ENCODE results near the gene P2RX3. TPM values are rescaled to one million over a fixed set of nuclear protein-coding genes. Genes with fewer than 3 reads are reported as not detected.

P2RX3 gene
- total and polyA plus RNA-seq, 10 donors = not detected

- Histone ChIP-seq H3K27me3 (replicated peaks in 1 of 7) (no peaks in the 10 kb centered on the region), H3K36me3 (no peaks in the 10 kb centered on the region), H3K9me3 (no peaks in the 10 kb centered on the region), H3K4me1 (no peaks in the 10 kb centered on the region), H3K27ac (no peak overlapping the region), H3K4me3 (no peak overlapping the region)
- no peak for TF ChIP-seq POLR2AphosphoS5 (IDR thresholded peaks at IDR 0.05)
- TF ChIP-seq POLR2A (IDR thresholded peaks at IDR 0.05) = no peak
- TF ChIP-seq CTCF (IDR thresholded peaks at IDR 0.05 in 8 of 11, conservative IDR thresholded peaks at IDR 0.05 in 3 of 11) = no peak
- intact Hi-C loops (cut with DNase I; ENCODE audit: low total_unique reads) = no loop called here
- WGBS, 5 donors = 31 to 80% (median 62%) methylated on average over 2 of the region's 2 CpGs
- DNase-seq = no peak
These were observed 53.4 kb downstream of the P2RX3 start for GRCh38 chr11:57391539-57391938.

- Histone ChIP-seq H3K27me3 (replicated peaks in 1 of 7) (no peaks in the 10 kb centered on the region), H3K9me3 (no peaks in the 10 kb centered on the region), H3K36me3 (no peaks in the 10 kb centered on the region), H3K4me3 (no peak overlapping the region), H3K4me1 (no peaks in the 10 kb centered on the region), H3K27ac (no peak overlapping the region)
- 82 to 94% (median 87%) methylated on average over 8 of the region's 8 CpGs for WGBS, 5 donors
- no peak for TF ChIP-seq POLR2A (IDR thresholded peaks at IDR 0.05)
- TF ChIP-seq CTCF (IDR thresholded peaks at IDR 0.05 in 8 of 11, conservative IDR thresholded peaks at IDR 0.05 in 3 of 11) = no peak
- no peak for DNase-seq
- intact Hi-C loops (cut with DNase I; ENCODE audit: low total_unique reads) = no loop called here
These were observed 54.1 kb downstream of the P2RX3 start for GRCh38 chr11:57392066-57392762.

DNA sequence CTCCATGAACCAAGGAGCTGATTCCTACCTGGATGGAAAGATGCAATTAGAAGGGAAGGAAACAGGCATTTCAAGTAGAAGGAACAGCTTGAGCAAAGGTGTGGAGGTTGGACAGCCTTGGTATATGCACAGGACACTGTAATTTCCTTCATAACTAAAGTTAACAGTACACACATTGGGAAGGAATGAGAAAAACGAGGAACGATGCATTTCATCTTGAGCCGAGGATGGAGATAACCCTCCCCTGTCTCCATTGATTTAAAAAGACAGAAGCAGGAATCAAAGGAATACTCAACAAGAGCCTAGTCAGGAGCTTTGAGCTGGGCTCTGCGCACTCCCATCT, 54.6 kb downstream of the P2RX3 start:
- Histone ChIP-seq H3K4me3 (no peak overlapping the region), H3K36me3 (no peaks in the 10 kb centered on the region), H3K9me3 (no peaks in the 10 kb centered on the region), H3K27ac (no peak overlapping the region), H3K4me1 (no peaks in the 10 kb centered on the region), H3K27me3 (replicated peaks in 1 of 7) (no peaks in the 10 kb centered on the region)
- intact Hi-C loops (cut with DNase I; ENCODE audit: low total_unique reads) = no loop called here
- 90 to 94% (median 92%) methylated on average over 4 of the region's 4 CpGs for WGBS, 5 donors
- TF ChIP-seq CTCF (IDR thresholded peaks at IDR 0.05 in 8 of 11, conservative IDR thresholded peaks at IDR 0.05 in 3 of 11) = no peak
- TF ChIP-seq POLR2AphosphoS5 (IDR thresholded peaks at IDR 0.05) = no peak
- no peak for TF ChIP-seq POLR2A (IDR thresholded peaks at IDR 0.05)
- DNase-seq = no peak

GRCh38 chr11:57394203-57394965, 56.2 kb downstream of the P2RX3 start:
- no peaks in the 10 kb centered on the region for H3K36me3 ChIP-seq
- WGBS, 5 donors = 87 to 92% (median 89%) methylated on average over 4 of the region's 4 CpGs
- TF ChIP-seq POLR2AphosphoS5 (IDR thresholded peaks at IDR 0.05) (no peak), CTCF (IDR thresholded peaks at IDR 0.05 in 8 of 11, conservative IDR thresholded peaks at IDR 0.05 in 3 of 11) (no peak), POLR2A (IDR thresholded peaks at IDR 0.05) (no peak)
- no peaks in the 10 kb centered on the region for H3K27me3 ChIP-seq (replicated peaks in 1 of 7)
- DNase-seq = no peak
- H3K4me3 ChIP-seq = no peak overlapping the region
- intact Hi-C loops (cut with DNase I; ENCODE audit: low total_unique reads) = no loop called here
- no peaks in the 10 kb centered on the region for H3K9me3 ChIP-seq
- H3K27ac ChIP-seq = no peak overlapping the region
- no peaks in the 10 kb centered on the region for H3K4me1 ChIP-seq

Measured in spleen (tissue), 11 donors.